GM12892 (cell line): ENCODE measurements around the gene CELF3.

Source experiments
- POLR2A ChIP-seq: IDR thresholded peaks from 2 replicates; pipeline ENCODE4 v1.6.1; 2011; ENCODE audit warnings: low read depth, low read length, control low read depth
- POLR2AphosphoS5 ChIP-seq: IDR thresholded peaks from 2 replicates; pipeline ENCODE4 v1.6.1; 2011; ENCODE audit warnings: low read depth, low read length, control low read depth
- TAF1 ChIP-seq: IDR thresholded peaks from 2 replicates; pipeline ENCODE4 v1.6.1; 2011; ENCODE audit warnings: low read depth, mild to moderate bottlenecking, control low read depth, low read length, borderline replicate concordance

GRCh38 chr1:151673407-151673806 lies 43.2 kb downstream of the CELF3 start:
- no peak for TF ChIP-seq POLR2A
- TF ChIP-seq POLR2AphosphoS5 = no peak
- no peak for TF ChIP-seq TAF1
